Activated naive CD4-positive, alpha-beta T cell treated with anti-CD3 and anti-CD28 coated beads, Interleukin-2, amount 10 ng/mL, durations not matched to agents 7 days and 5 days (primary cell): ENCODE results near the gene KIF13A.
"Not testable (repeated sequence)": the region's sequence is repeated elsewhere in the genome, so short reads cannot be mapped to it uniquely, and the experiment has no call there.

Source experiments
- CTCF ChIA-PET: fragments of 350-600 bp; sonication (Branson Sonifier 250); formaldehyde crosslinking; loops from one replicate; lab custom pipeline; 2021; ENCODE audit warnings: antibody characterized with exemption; lab: Charles Lee
- DNase-seq: peaks from one replicate; pipeline ENCODE4 v3.0.0-alpha.2; 2020
- H3K27ac Mint-ChIP-seq: one replicate; pipeline ENCODE4 v1.8.0; 2021; ENCODE audit warnings: mild to moderate bottlenecking, moderate library complexity, mixed read lengths
- H3K27me3 Mint-ChIP-seq: one replicate; pipeline ENCODE4 v1.8.0; 2021; ENCODE audit warnings: mild to moderate bottlenecking, mixed read lengths
- H3K36me3 Mint-ChIP-seq: one replicate; pipeline ENCODE4 v1.8.0; 2021; ENCODE audit warnings: mixed read lengths
- H3K4me1 Mint-ChIP-seq: one replicate; pipeline ENCODE4 v1.8.0; 2021; ENCODE audit warnings: mixed read lengths
- H3K4me3 Mint-ChIP-seq: one replicate; pipeline ENCODE4 v1.8.0; 2021; ENCODE audit warnings: mild to moderate bottlenecking, moderate library complexity, mixed read lengths
- H3K9me3 Mint-ChIP-seq: one replicate; pipeline ENCODE4 v1.8.0; 2021; ENCODE audit warnings: mixed read lengths

Gene KIF13A

GRCh38 chr6:17967668-17968518 lies 19.5 kb downstream of the KIF13A start:
- Mint-ChIP-seq H3K27me3 (peaks cover 8% of the 10 kb centered on the region), H3K4me1 (no peaks in the 10 kb centered on the region), H3K4me3 (no peak overlapping the region), H3K27ac (peak overlapping the region; percentile 35), H3K9me3 (no peaks in the 10 kb centered on the region), H3K36me3 (no peaks in the 10 kb centered on the region)
- no peak for DNase-seq
- CTCF ChIA-PET = interaction anchor here (0.6 kb wide), 1 partner anchor 17 kb away, joined by 3 read pairs; no protein-coding TSS in a partner anchor

- peaks cover 14% of the 10 kb centered on the region for H3K27me3 Mint-ChIP-seq
- H3K36me3 Mint-ChIP-seq = no peaks in the 10 kb centered on the region
- no peak overlapping the region for H3K27ac Mint-ChIP-seq
- CTCF ChIA-PET = no interaction called here
- no peak overlapping the region for H3K4me3 Mint-ChIP-seq
- no peak for DNase-seq
- no peaks in the 10 kb centered on the region for H3K9me3 Mint-ChIP-seq
- no peaks in the 10 kb centered on the region for H3K4me1 Mint-ChIP-seq
Observed at GRCh38 chr6:17966451-17966850, 21.0 kb downstream of the KIF13A start.

- Mint-ChIP-seq H3K4me1 (no peaks in the 10 kb centered on the region), H3K36me3 (no peaks in the 10 kb centered on the region), H3K27ac (no peak overlapping the region), H3K9me3 (no peaks in the 10 kb centered on the region), H3K4me3 (no peak overlapping the region), H3K27me3 (peaks cover 20% of the 10 kb centered on the region)
- no peak for DNase-seq
- CTCF ChIA-PET = no interaction called here
Observed at GRCh38 chr6:17965397-17965796, 22.0 kb downstream of the KIF13A start.

- H3K36me3 Mint-ChIP-seq = no peaks in the 10 kb centered on the region
- no peak overlapping the region for H3K4me3 Mint-ChIP-seq
- CTCF ChIA-PET = no interaction called here
- no peaks in the 10 kb centered on the region for H3K4me1 Mint-ChIP-seq
- no peak overlapping the region for H3K27ac Mint-ChIP-seq
- no peaks in the 10 kb centered on the region for H3K9me3 Mint-ChIP-seq
- no peak for DNase-seq
- H3K27me3 Mint-ChIP-seq = peaks cover 20% of the 10 kb centered on the region
Observed at GRCh38 chr6:17964633-17965032, 22.8 kb downstream of the KIF13A start.

- H3K9me3 Mint-ChIP-seq = no peaks in the 10 kb centered on the region
- CTCF ChIA-PET = no interaction called here
- no peak overlapping the region for H3K4me3 Mint-ChIP-seq
- H3K36me3 Mint-ChIP-seq = no peaks in the 10 kb centered on the region
- DNase-seq = no peak
- H3K4me1 Mint-ChIP-seq = no peaks in the 10 kb centered on the region
- H3K27me3 Mint-ChIP-seq = peaks cover 13% of the 10 kb centered on the region
- no peak overlapping the region for H3K27ac Mint-ChIP-seq
Observed at GRCh38 chr6:17962436-17963031, 24.9 kb downstream of the KIF13A start.

GRCh38 chr6:17959302-17959701 lies 28.1 kb downstream of the KIF13A start:
- H3K9me3 Mint-ChIP-seq = no peaks in the 10 kb centered on the region
- CTCF ChIA-PET = interaction anchor here (1.7 kb wide), 1 partner anchor 12 kb away, joined by 4 read pairs; no protein-coding TSS in a partner anchor
- no peak overlapping the region for H3K27ac Mint-ChIP-seq
- H3K36me3 Mint-ChIP-seq = no peaks in the 10 kb centered on the region
- no peak overlapping the region for H3K4me3 Mint-ChIP-seq
- DNase-seq = no peak
- H3K27me3 Mint-ChIP-seq = peaks cover 15% of the 10 kb centered on the region
- no peaks in the 10 kb centered on the region for H3K4me1 Mint-ChIP-seq

- Mint-ChIP-seq H3K27me3 (peaks cover 15% of the 10 kb centered on the region), H3K27ac (no peak overlapping the region), H3K9me3 (no peaks in the 10 kb centered on the region), H3K36me3 (no peaks in the 10 kb centered on the region), H3K4me3 (no peak overlapping the region), H3K4me1 (no peaks in the 10 kb centered on the region)
- DNase-seq = no peak
- CTCF ChIA-PET = interaction anchor here (0.8 to 1.7 kb wide), 2 partner anchors 10 to 22 kb away, joined by 3 to 4 read pairs; no protein-coding TSS in a partner anchor
Observed at GRCh38 chr6:17957904-17958620, 29.4 kb downstream of the KIF13A start.

- DNase-seq = no peak
- peaks cover 17% of the 10 kb centered on the region for H3K27me3 Mint-ChIP-seq
- CTCF ChIA-PET = interaction anchor here (0.8 kb wide), 1 partner anchor 22 kb away, joined by 3 read pairs; no protein-coding TSS in a partner anchor
- H3K27ac Mint-ChIP-seq = no peak overlapping the region
- no peaks in the 10 kb centered on the region for H3K9me3 Mint-ChIP-seq
- no peaks in the 10 kb centered on the region for H3K4me1 Mint-ChIP-seq
- no peak overlapping the region for H3K4me3 Mint-ChIP-seq
- no peaks in the 10 kb centered on the region for H3K36me3 Mint-ChIP-seq
Observed at GRCh38 chr6:17957498-17957897, 29.9 kb downstream of the KIF13A start.

GRCh38 chr6:17957086-17957485 lies 30.3 kb downstream of the KIF13A start:
- Mint-ChIP-seq H3K4me1 (no peaks in the 10 kb centered on the region), H3K27ac (no peak overlapping the region), H3K4me3 (no peak overlapping the region), H3K9me3 (no peaks in the 10 kb centered on the region), H3K36me3 (no peaks in the 10 kb centered on the region), H3K27me3 (peaks cover 14% of the 10 kb centered on the region)
- no peak for DNase-seq
- CTCF ChIA-PET = interaction anchor here (0.8 kb wide), 1 partner anchor 21 kb away, joined by 3 read pairs; no protein-coding TSS in a partner anchor

GRCh38 chr6:17950095-17950494 lies 37.3 kb downstream of the KIF13A start:
- Mint-ChIP-seq H3K36me3 (no peaks in the 10 kb centered on the region), H3K9me3 (no peaks in the 10 kb centered on the region), H3K27me3 (peaks cover 4% of the 10 kb centered on the region), H3K4me1 (no peaks in the 10 kb centered on the region), H3K4me3 (no peak overlapping the region), H3K27ac (no peak overlapping the region)
- DNase-seq = no peak
- CTCF ChIA-PET = no interaction called here

- no peak overlapping the region for H3K4me3 Mint-ChIP-seq
- H3K27ac Mint-ChIP-seq = no peak overlapping the region
- DNase-seq = no peak
- peaks cover 4% of the 10 kb centered on the region for H3K27me3 Mint-ChIP-seq
- no peaks in the 10 kb centered on the region for H3K9me3 Mint-ChIP-seq
- H3K4me1 Mint-ChIP-seq = no peaks in the 10 kb centered on the region
- H3K36me3 Mint-ChIP-seq = no peaks in the 10 kb centered on the region
- CTCF ChIA-PET = no interaction called here
Observed at GRCh38 chr6:17949168-17949567, 38.3 kb downstream of the KIF13A start.

- peaks cover 4% of the 10 kb centered on the region for H3K27me3 Mint-ChIP-seq
- CTCF ChIA-PET = interaction anchor here (1.9 kb wide), 1 partner anchor 10 kb away, joined by 4 read pairs; no protein-coding TSS in a partner anchor
Observed at GRCh38 chr6:17948725-17949124, 38.7 kb downstream of the KIF13A start.

GRCh38 chr6:17947574-17947973 lies 39.9 kb downstream of the KIF13A start:
- CTCF ChIA-PET = interaction anchor here (1.9 kb wide), 1 partner anchor 11 kb away, joined by 4 read pairs; no protein-coding TSS in a partner anchor
- H3K27ac Mint-ChIP-seq, H3K9me3 Mint-ChIP-seq, H3K27me3 Mint-ChIP-seq, H3K36me3 Mint-ChIP-seq, H3K4me3 Mint-ChIP-seq, H3K4me1 Mint-ChIP-seq, DNase-seq: not testable (repeated sequence)

More at GRCh38 chr6:17948725-17949124, 38.7 kb downstream of the KIF13A start:
- H3K36me3 Mint-ChIP-seq = no peaks in the 10 kb centered on the region
- H3K27ac Mint-ChIP-seq = no peak overlapping the region
- no peaks in the 10 kb centered on the region for H3K4me1 Mint-ChIP-seq
- no peak for DNase-seq
- no peak overlapping the region for H3K4me3 Mint-ChIP-seq
- H3K9me3 Mint-ChIP-seq = no peaks in the 10 kb centered on the region

GRCh38 chr6:17945575-17945974 lies 41.9 kb downstream of the KIF13A start:
- H3K27ac Mint-ChIP-seq = no peak overlapping the region
- H3K4me3 Mint-ChIP-seq = no peak overlapping the region
- DNase-seq = no peak
- H3K9me3 Mint-ChIP-seq = no peaks in the 10 kb centered on the region
- H3K27me3 Mint-ChIP-seq = peaks cover 4% of the 10 kb centered on the region
- H3K4me1 Mint-ChIP-seq = no peaks in the 10 kb centered on the region
- CTCF ChIA-PET = no interaction called here
- H3K36me3 Mint-ChIP-seq = no peaks in the 10 kb centered on the region
